ENCODE measurements around the gene NLRP6. TPM values are rescaled to one million over a fixed set of nuclear protein-coding genes. Genes with fewer than 3 reads are reported as not detected.
"Not testable (repeated sequence)": the region's sequence is repeated elsewhere in the genome, so short reads cannot be mapped to it uniquely, and the experiment has no call there.

NLRP6 gene
- total RNA-seq, 1 donor from 2014 or later, result not detected

DNA sequence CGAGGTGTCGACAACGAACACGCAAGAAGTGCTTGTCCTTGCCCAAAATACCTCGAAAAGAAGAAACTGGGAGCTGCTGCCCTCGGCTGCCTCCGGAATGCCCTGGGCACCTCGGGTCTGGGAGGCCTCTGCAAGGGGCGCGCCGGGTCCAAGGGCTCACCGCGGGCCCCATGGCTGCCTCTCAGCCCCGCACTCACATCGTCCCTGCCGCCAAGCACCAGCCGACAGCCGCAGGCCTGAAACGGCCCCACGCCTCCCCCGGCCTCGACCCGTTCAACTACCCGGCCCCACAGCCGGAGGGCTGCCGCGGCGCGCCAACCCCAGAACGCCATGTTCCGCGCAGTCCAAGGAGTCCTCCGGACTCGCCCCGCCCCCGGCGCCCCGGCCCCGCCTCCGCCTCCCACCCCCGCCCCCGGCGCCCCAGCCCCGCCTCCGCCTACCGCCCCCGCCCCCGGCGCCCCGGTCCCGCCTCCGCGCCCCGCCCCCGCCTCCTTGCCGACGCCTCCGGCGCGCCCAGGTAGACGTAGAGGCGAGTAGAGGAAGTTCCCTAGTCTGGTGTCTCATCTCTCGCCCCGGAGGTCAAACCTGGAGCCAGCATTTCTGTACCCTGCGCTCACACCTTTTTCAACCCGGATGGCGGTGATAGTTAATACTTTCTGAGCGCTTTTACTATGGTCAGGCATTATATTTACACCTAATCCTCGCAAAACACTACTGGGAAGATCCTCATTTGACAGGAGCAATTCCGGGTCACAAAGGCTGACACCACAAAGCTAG, 42.0 kb upstream of the NLRP6 start, which contains the start of gene SIRT3:
Gene SIRT3, minus strand, starts transcription at position 346 of the 777 bp plus-strand sequence. Its CDS starts 14 bp downstream, at position 332.
- no peaks in the 10 kb centered on the region for H3K9me3 Mint-ChIP-seq (ENCODE audit: unreplicated experiment)
- peak within 1 kb of the TSS; percentile 94 for H3K4me3 Mint-ChIP-seq (ENCODE audit: unreplicated experiment)
- peaks cover 12% of the 10 kb centered on the region for H3K36me3 Mint-ChIP-seq (ENCODE audit: unreplicated experiment)
- no peaks in the 10 kb centered on the region for H3K27me3 Mint-ChIP-seq (ENCODE audit: unreplicated experiment)
- TF ChIP-seq, protein P1, sequence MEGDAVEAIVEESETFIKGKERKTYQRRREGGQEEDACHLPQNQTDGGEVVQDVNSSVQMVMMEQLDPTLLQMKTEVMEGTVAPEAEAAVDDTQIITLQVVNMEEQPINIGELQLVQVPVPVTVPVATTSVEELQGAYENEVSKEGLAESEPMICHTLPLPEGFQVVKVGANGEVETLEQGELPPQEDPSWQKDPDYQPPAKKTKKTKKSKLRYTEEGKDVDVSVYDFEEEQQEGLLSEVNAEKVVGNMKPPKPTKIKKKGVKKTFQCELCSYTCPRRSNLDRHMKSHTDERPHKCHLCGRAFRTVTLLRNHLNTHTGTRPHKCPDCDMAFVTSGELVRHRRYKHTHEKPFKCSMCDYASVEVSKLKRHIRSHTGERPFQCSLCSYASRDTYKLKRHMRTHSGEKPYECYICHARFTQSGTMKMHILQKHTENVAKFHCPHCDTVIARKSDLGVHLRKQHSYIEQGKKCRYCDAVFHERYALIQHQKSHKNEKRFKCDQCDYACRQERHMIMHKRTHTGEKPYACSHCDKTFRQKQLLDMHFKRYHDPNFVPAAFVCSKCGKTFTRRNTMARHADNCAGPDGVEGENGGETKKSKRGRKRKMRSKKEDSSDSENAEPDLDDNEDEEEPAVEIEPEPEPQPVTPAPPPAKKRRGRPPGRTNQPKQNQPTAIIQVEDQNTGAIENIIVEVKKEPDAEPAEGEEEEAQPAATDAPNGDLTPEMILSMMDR (IDR thresholded peaks at IDR 0.05), result peak; percentile 7
- peak within 1 kb of the TSS; percentile 98 for H3K27ac Mint-ChIP-seq (ENCODE audit: unreplicated experiment)
- DNase-seq (ENCODE audit: extremely low spot score, unreplicated experiment), result peak; percentile 91
- H3K4me1 Mint-ChIP-seq (ENCODE audit: unreplicated experiment), result peaks cover 27% of the 10 kb centered on the region

DNA sequence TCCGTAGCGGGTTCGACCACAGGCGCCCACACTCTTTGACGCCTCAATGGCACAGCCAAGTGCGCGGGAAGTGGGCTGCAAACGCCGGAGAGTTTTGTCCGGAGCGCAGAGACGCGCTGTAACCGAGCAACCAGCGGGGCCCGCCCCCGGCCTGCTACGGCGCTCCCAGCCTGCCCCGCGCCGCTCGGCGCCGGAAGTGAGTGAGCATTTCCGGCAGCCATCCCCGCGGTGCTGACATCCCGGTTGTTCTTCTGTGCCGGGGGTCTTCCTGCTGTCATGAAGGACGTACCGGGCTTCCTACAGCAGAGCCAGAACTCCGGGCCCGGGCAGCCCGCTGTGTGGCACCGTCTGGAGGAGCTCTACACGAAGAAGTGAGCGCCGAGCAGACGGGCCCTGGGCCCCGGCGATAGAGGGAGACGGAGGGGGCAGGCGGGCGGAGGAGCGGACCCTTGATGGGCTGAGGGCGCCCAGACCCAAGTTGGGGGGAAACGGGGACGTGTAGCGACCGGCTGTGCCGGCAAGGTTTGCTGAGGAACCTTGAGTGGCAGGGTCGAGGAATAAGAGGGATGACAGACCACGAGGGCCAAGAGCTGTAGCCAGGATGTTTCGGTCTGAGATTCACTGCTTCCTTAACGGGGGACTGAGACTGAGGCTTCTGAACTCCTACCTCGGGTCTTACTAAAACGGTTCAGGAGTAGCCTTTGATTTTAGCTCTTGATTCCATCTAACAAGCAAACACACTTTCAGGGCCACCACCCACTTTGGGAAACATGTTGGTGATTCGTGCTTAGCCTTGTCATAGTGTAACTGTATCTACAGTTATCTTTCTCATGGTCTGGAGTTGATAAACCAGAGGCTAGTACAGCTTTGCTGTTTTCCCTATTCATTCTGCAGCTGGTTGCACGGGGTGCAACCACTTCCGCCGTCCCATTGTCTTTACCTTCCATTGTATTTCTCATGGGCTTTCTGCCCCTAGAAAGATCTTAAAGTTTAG, 41.1 kb upstream of the NLRP6 start, which contains the start of gene PSMD13:
Gene PSMD13, plus strand, starts transcription at position 203 of the 994 bp plus-strand sequence. Its CDS starts 74 bp downstream, at position 277.
- no peaks in the 10 kb centered on the region for H3K9me3 Mint-ChIP-seq (ENCODE audit: unreplicated experiment)
- no peaks in the 10 kb centered on the region for H3K27me3 Mint-ChIP-seq (ENCODE audit: unreplicated experiment)
- H3K36me3 Mint-ChIP-seq (ENCODE audit: unreplicated experiment), result peaks cover 20% of the 10 kb centered on the region
- peak; percentile 95 for DNase-seq (ENCODE audit: extremely low spot score, unreplicated experiment)
- peak within 1 kb of the TSS; percentile 98 for H3K27ac Mint-ChIP-seq (ENCODE audit: unreplicated experiment)
- H3K4me3 Mint-ChIP-seq (ENCODE audit: unreplicated experiment), result peak within 1 kb of the TSS; percentile 94
- H3K4me1 Mint-ChIP-seq (ENCODE audit: unreplicated experiment), result peaks cover 27% of the 10 kb centered on the region
- TF ChIP-seq, protein P1 (IDR thresholded peaks at IDR 0.05), result no peak

DNA sequence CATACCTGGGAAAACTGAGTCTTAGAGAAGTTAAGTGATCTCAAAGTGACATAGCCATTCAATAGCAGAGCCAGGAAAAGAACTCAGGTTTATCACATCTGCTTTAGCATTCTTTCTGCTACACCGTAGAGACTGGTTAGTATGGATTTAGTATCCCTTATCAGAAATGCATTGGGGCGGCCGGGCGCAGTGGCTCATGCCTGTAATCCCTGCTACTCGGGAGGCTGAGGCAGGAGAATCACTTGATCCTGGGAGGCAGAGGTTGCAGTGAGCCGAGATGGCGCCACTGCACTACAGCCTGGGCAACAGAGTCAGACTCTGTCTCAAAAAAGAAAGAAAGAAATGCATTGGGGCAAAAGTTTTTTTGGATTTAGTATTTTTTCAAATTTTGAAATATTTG, 39.9 kb upstream of the NLRP6 start:
- not testable (repeated sequence) for DNase-seq (ENCODE audit: extremely low spot score, unreplicated experiment); H3K9me3 Mint-ChIP-seq (ENCODE audit: unreplicated experiment); H3K27me3 Mint-ChIP-seq (ENCODE audit: unreplicated experiment)
- H3K4me3 Mint-ChIP-seq (ENCODE audit: unreplicated experiment), result peak overlapping the region; percentile 94
- H3K36me3 Mint-ChIP-seq (ENCODE audit: unreplicated experiment), result peaks cover 26% of the 10 kb centered on the region
- H3K4me1 Mint-ChIP-seq (ENCODE audit: unreplicated experiment), result peaks cover 27% of the 10 kb centered on the region
- H3K27ac Mint-ChIP-seq (ENCODE audit: unreplicated experiment), result peak overlapping the region; percentile 98

DNA sequence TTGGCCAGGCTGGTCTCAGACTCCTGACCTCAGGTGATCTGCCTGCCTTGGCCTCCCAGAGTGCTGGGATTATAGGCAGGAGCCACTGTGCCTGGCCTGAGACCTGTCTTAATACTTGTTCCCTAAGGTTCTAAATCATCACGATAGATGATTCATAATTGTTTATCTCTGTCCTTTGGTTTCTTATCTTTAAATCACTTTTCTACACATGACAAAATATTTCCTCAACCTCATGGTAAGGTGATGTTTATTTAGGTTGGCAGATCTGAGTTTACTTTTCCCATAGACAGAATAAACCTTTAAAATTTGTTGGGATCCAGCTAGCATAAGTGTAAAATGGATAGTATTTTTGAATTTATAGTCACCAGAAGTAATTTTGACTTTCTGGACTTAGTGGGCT, 37.9 kb upstream of the NLRP6 start:
- DNase-seq (ENCODE audit: extremely low spot score, unreplicated experiment), result no peak

GRCh38 chr11:241634-242033, 36.6 kb upstream of the NLRP6 start:
- H3K4me3 Mint-ChIP-seq (ENCODE audit: unreplicated experiment), result no peak overlapping the region

More for the DNA sequence above, 37.9 kb upstream of the NLRP6 start:
- no peaks in the 10 kb centered on the region for H3K9me3 Mint-ChIP-seq (ENCODE audit: unreplicated experiment)
- no peaks in the 10 kb centered on the region for H3K27me3 Mint-ChIP-seq (ENCODE audit: unreplicated experiment)
- TF ChIP-seq, protein P1 (IDR thresholded peaks at IDR 0.05), result no peak
- H3K4me1 Mint-ChIP-seq (ENCODE audit: unreplicated experiment), result peaks cover 21% of the 10 kb centered on the region
- peaks cover 38% of the 10 kb centered on the region for H3K36me3 Mint-ChIP-seq (ENCODE audit: unreplicated experiment)
- H3K4me3 Mint-ChIP-seq (ENCODE audit: unreplicated experiment), result no peak overlapping the region
- no peak overlapping the region for H3K27ac Mint-ChIP-seq (ENCODE audit: unreplicated experiment)

More at GRCh38 chr11:241634-242033, 36.6 kb upstream of the NLRP6 start:
- Mint-ChIP-seq H3K36me3 (ENCODE audit: unreplicated experiment) (peaks cover 48% of the 10 kb centered on the region), H3K4me1 (ENCODE audit: unreplicated experiment) (peaks cover 19% of the 10 kb centered on the region), H3K27me3 (ENCODE audit: unreplicated experiment) (no peaks in the 10 kb centered on the region), H3K27ac (ENCODE audit: unreplicated experiment) (no peak overlapping the region), H3K9me3 (ENCODE audit: unreplicated experiment) (no peaks in the 10 kb centered on the region)
- no peak for DNase-seq (ENCODE audit: extremely low spot score, unreplicated experiment)
- TF ChIP-seq, protein P1 (IDR thresholded peaks at IDR 0.05), result no peak
